ENCODE data around the gene EPHB1.

Gene EPHB1

DNA sequence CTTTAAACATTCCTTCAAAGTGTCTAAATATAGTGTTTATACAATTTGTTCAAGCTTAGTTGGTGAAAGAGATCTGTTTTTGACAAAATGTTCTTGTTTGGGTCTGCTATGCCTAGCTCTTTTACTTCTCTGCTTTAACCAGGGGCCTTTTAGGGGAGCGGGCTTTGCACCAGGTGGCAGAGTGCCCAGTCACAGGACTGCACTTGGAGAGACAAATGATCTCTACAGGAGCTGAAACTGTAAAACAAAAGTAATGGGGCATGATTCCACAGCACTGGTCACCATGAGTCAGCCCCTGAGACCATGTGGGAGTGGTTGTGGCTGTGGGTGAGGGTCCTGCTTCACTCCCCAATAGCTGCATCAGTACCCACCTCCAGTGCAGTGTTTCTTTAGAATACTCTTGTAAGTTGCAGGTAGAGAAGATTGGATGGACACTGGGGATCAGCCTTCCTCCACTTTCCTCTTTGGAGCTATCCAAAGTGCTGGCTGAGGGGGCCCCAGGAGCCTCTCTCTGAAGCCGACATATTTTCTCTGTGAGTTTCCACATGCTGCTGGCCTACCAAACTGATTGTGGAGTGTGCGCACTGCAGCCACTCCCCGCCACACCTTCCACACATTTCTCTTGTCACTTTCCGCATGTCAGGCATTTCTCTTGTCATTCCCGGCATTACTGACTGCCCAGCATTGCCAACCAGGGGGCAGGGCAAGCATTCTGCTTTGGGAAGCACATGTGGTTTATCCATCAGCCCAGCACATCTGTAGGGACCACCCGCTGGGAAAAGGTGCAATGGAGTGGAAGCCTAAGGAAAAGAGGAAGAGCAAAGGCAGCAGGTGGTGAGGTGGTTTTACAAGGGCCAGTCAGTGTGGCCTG is 110.0 kb downstream of the EPHB1 start:
- Histone ChIP-seq H3K36me3 (ENCODE audit: control insufficient read depth, insufficient read depth, low read length) (no peaks in the 10 kb centered on the region), H3K4me3 (ENCODE audit: low read depth, low read length) (no peak overlapping the region), H3K9me3 (ENCODE audit: control insufficient read depth, insufficient read depth, low read length) (no peaks in the 10 kb centered on the region), H3K4me1 (ENCODE audit: control insufficient read depth, insufficient read depth, low read length) (peaks cover 5% of the 10 kb centered on the region), H3K9ac (ENCODE audit: low read depth, low read length) (no peak overlapping the region), H3K27me3 (ENCODE audit: control insufficient read depth, insufficient read depth, low read length) (no peaks in the 10 kb centered on the region)

DNA sequence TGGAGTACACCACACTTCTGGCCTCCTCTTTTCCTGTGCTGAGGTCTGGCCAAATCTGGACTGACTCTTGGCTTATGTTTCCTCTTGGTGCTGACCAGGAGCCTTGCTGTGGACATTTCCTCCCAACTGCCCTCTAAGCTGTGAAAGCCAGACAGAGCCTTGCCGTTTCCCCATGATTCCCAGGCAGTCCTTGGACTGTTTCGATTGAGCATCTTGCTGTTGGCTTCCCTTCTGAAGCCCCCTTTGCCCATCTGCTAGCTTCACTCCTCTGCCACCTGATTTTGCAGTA is 110.5 kb downstream of the EPHB1 start:
- H3K9me3 ChIP-seq (ENCODE audit: control insufficient read depth, insufficient read depth, low read length): no peaks in the 10 kb centered on the region
- peaks cover 5% of the 10 kb centered on the region for H3K4me1 ChIP-seq (ENCODE audit: control insufficient read depth, insufficient read depth, low read length)
- H3K27me3 ChIP-seq (ENCODE audit: control insufficient read depth, insufficient read depth, low read length): no peaks in the 10 kb centered on the region
- no peak overlapping the region for H3K9ac ChIP-seq (ENCODE audit: low read depth, low read length)
- H3K36me3 ChIP-seq (ENCODE audit: control insufficient read depth, insufficient read depth, low read length): no peaks in the 10 kb centered on the region
- no peak overlapping the region for H3K4me3 ChIP-seq (ENCODE audit: low read depth, low read length)

DNA sequence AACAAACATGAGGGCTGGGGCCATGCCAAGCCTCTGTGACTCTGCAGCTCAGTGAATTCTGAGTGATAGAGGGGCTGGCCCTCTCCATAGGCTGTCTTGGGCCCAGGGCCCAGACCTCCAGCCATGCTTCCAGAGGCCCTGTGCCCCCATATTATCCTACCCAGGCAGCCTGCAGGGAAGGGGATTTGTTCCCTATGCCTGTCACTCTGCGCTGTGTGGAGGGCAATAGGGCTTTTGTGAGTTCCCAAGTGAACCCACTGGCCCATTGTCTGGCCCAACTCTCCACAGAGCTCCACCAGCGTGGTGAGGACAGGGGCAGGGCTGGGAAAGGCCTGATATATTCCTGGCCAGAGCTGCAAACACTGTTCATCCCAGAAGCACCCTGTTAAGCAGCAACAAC is 113.2 kb downstream of the EPHB1 start:
- H3K4me1 ChIP-seq (ENCODE audit: control insufficient read depth, insufficient read depth, low read length): no peaks in the 10 kb centered on the region
- H3K4me3 ChIP-seq (ENCODE audit: low read depth, low read length): no peak overlapping the region
- no peaks in the 10 kb centered on the region for H3K27me3 ChIP-seq (ENCODE audit: control insufficient read depth, insufficient read depth, low read length)
- H3K36me3 ChIP-seq (ENCODE audit: control insufficient read depth, insufficient read depth, low read length): no peaks in the 10 kb centered on the region
- H3K9me3 ChIP-seq (ENCODE audit: control insufficient read depth, insufficient read depth, low read length): no peaks in the 10 kb centered on the region
- H3K9ac ChIP-seq (ENCODE audit: low read depth, low read length): no peak overlapping the region

DNA sequence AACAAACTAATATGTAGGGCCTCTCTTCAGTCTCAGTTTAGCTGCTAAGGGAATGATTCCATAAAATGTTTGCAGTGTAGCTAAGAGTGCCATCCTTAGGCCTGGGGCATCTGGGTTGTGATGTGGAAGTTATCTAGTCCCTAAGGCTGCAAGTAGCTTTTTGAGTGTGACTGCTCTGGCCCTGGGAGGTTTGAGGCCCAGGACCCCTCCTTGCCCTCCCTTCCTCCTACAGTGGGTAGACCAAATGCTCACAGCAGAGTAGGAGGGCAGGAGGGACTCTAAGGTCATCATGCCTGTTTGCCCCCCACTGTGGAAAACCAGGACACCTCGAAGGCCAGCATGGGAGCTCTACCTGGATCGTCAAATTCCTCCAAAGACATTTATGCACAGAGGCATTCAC is 115.0 kb downstream of the EPHB1 start:
- Histone ChIP-seq H3K36me3 (ENCODE audit: control insufficient read depth, insufficient read depth, low read length) (no peaks in the 10 kb centered on the region), H3K4me3 (ENCODE audit: low read depth, low read length) (no peak overlapping the region), H3K4me1 (ENCODE audit: control insufficient read depth, insufficient read depth, low read length) (no peaks in the 10 kb centered on the region), H3K9ac (ENCODE audit: low read depth, low read length) (no peak overlapping the region), H3K27me3 (ENCODE audit: control insufficient read depth, insufficient read depth, low read length) (no peaks in the 10 kb centered on the region), H3K9me3 (ENCODE audit: control insufficient read depth, insufficient read depth, low read length) (no peaks in the 10 kb centered on the region)

DNA sequence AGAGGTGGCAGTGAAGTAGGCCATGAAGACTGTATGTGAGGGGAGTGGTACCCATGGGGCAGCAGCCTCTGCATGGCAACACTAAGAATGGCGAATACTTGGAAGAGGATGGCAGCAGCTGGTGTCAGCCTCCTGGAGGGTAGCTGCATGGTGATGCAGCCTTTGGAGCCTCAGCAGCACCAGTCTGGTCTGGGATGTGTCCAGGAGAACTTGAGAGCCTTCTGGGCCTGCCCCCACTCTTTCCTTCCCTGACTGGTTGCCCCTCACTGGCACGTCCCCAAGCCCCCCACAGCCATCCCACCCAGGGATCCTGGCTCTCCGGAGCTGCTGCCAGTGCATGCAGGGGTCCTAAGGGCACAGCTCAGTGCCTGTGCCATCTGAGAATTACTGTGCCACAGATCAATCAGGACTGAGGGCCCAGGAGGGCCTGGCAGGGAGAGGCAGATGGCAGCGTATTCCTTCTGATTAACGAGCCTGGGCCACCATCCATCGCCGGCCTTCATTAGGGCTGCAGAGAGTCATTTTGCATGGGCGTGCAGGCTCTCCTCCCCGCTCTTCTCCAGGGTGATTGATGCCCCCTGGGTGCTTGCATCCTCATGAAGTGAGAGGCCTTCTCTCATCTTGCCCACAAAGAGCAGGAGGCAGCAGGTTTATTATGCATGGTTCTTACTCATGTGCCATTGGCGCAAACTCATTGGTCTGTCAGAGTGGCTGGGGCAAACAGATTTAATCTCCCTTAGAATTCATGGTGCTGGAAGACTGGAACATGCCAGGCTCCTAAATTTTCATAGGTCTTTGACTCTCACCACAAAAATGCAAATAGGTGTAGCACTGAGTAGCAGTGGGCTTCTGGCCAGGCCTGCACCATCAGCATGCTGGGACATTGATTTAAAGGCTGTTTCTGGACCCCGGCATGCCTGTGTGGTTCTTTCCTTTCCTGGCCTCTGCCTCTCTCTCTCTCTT is 116.8 kb downstream of the EPHB1 start:
- no peaks in the 10 kb centered on the region for H3K4me1 ChIP-seq (ENCODE audit: control insufficient read depth, insufficient read depth, low read length)
- H3K27me3 ChIP-seq (ENCODE audit: control insufficient read depth, insufficient read depth, low read length): no peaks in the 10 kb centered on the region
- no peaks in the 10 kb centered on the region for H3K36me3 ChIP-seq (ENCODE audit: control insufficient read depth, insufficient read depth, low read length)
- H3K9ac ChIP-seq (ENCODE audit: low read depth, low read length): no peak overlapping the region
- H3K4me3 ChIP-seq (ENCODE audit: low read depth, low read length): no peak overlapping the region
- no peaks in the 10 kb centered on the region for H3K9me3 ChIP-seq (ENCODE audit: control insufficient read depth, insufficient read depth, low read length)

DNA sequence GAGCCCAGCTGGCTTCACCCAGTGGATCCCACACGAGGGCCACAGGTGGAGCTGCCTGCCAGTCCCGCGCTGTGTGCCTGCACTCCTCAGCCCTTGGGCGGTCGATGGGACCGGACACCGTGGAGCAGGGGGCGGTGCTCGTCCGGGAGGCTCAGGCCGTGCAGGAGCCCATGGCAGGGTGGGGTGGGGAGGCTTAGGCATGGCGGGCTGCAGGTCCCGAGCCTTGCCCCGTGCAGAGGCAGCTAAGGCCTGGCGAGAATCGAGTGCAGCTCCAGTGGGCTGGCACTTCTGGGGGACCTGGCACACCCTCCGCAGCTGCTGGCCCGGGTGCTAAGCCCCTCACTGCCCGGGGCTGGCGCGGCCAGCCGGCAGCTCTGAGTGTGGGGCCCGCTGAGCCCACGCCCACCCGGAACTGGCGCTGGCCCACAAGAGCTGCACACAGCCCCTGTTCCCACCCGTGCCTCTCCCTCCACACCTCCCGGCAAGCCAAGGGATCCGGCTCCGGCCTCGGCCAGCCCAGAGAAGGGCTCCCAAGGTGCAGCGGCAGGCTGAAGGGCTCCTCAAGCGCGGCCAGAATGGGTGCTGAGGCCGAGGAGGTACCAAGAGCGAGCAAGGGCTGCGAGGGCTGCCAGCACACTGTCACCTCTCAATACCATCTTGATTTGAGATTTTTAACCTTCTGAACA is 121.4 kb downstream of the EPHB1 start:
- H3K9me3 ChIP-seq (ENCODE audit: control insufficient read depth, insufficient read depth, low read length): no peaks in the 10 kb centered on the region
- no peaks in the 10 kb centered on the region for H3K27me3 ChIP-seq (ENCODE audit: control insufficient read depth, insufficient read depth, low read length)
- H3K9ac ChIP-seq (ENCODE audit: low read depth, low read length): no peak overlapping the region
- H3K36me3 ChIP-seq (ENCODE audit: control insufficient read depth, insufficient read depth, low read length): peaks cover 2% of the 10 kb centered on the region
- no peak overlapping the region for H3K4me3 ChIP-seq (ENCODE audit: low read depth, low read length)
- no peaks in the 10 kb centered on the region for H3K4me1 ChIP-seq (ENCODE audit: control insufficient read depth, insufficient read depth, low read length)

DNA sequence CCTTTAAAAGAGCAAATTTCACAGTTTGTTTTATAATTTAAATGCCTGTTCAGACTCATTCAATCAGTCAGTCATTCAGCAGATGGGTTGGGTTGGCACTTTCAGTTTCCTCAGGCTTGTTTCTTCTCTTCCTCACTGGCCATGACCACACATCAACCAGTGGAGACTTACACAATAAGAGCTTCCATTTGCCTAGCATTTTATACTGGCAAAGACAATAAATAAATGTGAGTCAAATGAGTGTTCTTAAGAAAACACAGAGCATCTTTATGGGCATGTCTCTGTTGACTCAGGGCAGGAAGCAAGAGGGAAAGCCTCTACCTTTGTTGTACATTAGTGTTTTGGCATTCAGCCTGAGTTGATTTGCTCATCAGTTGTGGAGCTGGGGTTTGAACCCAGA is 122.6 kb downstream of the EPHB1 start:
- H3K4me3 ChIP-seq (ENCODE audit: low read depth, low read length): no peak overlapping the region
- H3K36me3 ChIP-seq (ENCODE audit: control insufficient read depth, insufficient read depth, low read length): peaks cover 2% of the 10 kb centered on the region
- H3K9me3 ChIP-seq (ENCODE audit: control insufficient read depth, insufficient read depth, low read length): no peaks in the 10 kb centered on the region
- no peaks in the 10 kb centered on the region for H3K4me1 ChIP-seq (ENCODE audit: control insufficient read depth, insufficient read depth, low read length)
- H3K27me3 ChIP-seq (ENCODE audit: control insufficient read depth, insufficient read depth, low read length): no peaks in the 10 kb centered on the region
- H3K9ac ChIP-seq (ENCODE audit: low read depth, low read length): no peak overlapping the region

DNA sequence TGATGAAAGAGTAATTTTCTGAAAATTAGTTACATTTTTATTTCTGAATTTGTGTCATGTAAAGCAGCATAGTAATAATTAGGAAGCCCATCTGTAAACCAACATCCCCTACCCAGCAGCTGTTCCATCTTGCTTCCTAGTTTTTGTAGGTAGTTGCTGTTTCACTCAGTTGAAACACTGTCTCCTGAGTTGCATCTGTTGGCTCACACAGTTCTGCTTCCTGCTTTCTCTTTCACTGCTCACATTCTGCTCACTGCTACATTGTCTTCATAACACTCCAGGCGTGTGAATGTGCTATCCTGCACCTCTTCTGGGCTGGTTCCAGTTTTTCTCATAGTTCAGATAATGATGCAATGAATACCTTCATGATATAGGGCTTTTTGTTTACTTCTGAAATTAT is 123.4 kb downstream of the EPHB1 start:
- no peaks in the 10 kb centered on the region for H3K4me1 ChIP-seq (ENCODE audit: control insufficient read depth, insufficient read depth, low read length)

DNA sequence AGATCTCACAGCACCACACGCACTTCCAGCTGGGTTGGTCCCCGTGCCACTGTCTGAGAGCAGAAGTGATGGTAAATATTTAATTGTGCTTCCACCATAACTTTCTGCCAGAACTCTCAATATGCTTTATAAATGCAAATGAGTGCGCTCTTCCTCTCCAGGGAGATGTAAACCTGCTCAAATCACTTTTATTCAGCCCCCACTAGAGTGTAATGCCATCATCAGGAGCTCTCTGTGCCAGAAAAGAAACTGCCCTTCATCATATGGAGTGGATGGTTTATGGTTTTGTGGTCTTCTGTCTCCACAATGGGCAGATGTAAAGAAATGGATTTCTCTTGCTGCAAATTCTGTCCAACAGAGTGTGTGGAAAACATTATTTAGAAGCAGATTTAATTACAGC is 127.0 kb downstream of the EPHB1 start:
- Histone ChIP-seq H3K4me3 (ENCODE audit: low read depth, low read length) (no peak overlapping the region), H3K4me1 (ENCODE audit: control insufficient read depth, insufficient read depth, low read length) (no peaks in the 10 kb centered on the region), H3K27me3 (ENCODE audit: control insufficient read depth, insufficient read depth, low read length) (no peaks in the 10 kb centered on the region), H3K9me3 (ENCODE audit: control insufficient read depth, insufficient read depth, low read length) (no peaks in the 10 kb centered on the region), H3K36me3 (ENCODE audit: control insufficient read depth, insufficient read depth, low read length) (peaks cover under 1% of the 10 kb centered on the region), H3K9ac (ENCODE audit: low read depth, low read length) (no peak overlapping the region)

More for the DNA sequence above, 123.4 kb downstream of the EPHB1 start:
- Histone ChIP-seq H3K4me3 (ENCODE audit: low read depth, low read length) (no peak overlapping the region), H3K9ac (ENCODE audit: low read depth, low read length) (no peak overlapping the region), H3K36me3 (ENCODE audit: control insufficient read depth, insufficient read depth, low read length) (peaks cover 2% of the 10 kb centered on the region), H3K27me3 (ENCODE audit: control insufficient read depth, insufficient read depth, low read length) (no peaks in the 10 kb centered on the region), H3K9me3 (ENCODE audit: control insufficient read depth, insufficient read depth, low read length) (no peaks in the 10 kb centered on the region)

DNA sequence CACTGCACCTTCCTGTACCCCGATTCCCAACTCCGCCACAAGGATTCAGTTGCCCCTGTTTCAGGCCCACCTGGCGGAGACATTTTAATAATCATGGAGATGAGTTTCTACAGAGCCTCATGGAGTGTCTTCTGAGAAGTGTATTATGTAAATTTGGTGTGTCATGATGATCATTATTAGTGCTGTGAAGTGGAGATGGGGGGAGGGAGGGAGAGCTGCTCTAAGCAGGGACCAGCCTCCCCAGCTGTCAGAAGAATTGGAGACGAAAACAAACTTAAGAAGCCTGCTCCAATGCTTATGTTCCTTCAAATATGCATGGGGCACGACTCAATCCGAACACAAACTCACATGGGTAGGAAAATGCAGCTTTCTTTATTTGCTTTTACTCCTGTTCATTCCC is 127.8 kb downstream of the EPHB1 start:
- Histone ChIP-seq H3K9ac (ENCODE audit: low read depth, low read length) (no peak overlapping the region), H3K9me3 (ENCODE audit: control insufficient read depth, insufficient read depth, low read length) (no peaks in the 10 kb centered on the region), H3K27me3 (ENCODE audit: control insufficient read depth, insufficient read depth, low read length) (no peaks in the 10 kb centered on the region), H3K4me1 (ENCODE audit: control insufficient read depth, insufficient read depth, low read length) (no peaks in the 10 kb centered on the region), H3K4me3 (ENCODE audit: low read depth, low read length) (no peak overlapping the region), H3K36me3 (ENCODE audit: control insufficient read depth, insufficient read depth, low read length) (no peaks in the 10 kb centered on the region)

DNA sequence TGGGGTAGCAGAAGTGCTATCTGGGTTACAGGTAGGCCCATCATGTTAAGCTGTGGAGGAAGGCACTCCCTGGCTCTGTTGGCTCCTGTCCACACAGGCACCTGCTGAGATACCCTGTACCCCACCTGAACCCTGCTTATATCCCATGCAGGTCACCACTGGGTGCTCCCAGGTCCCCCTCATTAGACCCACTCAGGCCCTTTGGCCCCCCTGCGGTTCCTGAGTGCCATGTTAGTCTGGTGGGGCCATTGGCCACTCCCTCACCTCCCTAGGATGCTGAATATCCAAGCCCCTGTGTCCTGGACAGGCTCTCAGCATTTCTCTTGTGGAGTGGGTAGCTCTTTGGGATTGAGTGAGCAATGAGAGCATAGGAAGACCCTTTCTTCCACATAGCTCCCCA is 128.2 kb downstream of the EPHB1 start:
- Histone ChIP-seq H3K9ac (ENCODE audit: low read depth, low read length) (no peak overlapping the region), H3K36me3 (ENCODE audit: control insufficient read depth, insufficient read depth, low read length) (no peaks in the 10 kb centered on the region), H3K4me3 (ENCODE audit: low read depth, low read length) (no peak overlapping the region), H3K4me1 (ENCODE audit: control insufficient read depth, insufficient read depth, low read length) (no peaks in the 10 kb centered on the region), H3K27me3 (ENCODE audit: control insufficient read depth, insufficient read depth, low read length) (no peaks in the 10 kb centered on the region), H3K9me3 (ENCODE audit: control insufficient read depth, insufficient read depth, low read length) (no peaks in the 10 kb centered on the region)
